ENCODE results near the gene GPR17.

GPR17 gene

GRCh38 chr2:127656569-127657231 is 10.7 kb downstream of the GPR17 start:
- DNase-seq, result no peak

- no peak for DNase-seq
Observed at GRCh38 chr2:127657232-127657595, 11.3 kb downstream of the GPR17 start.

GRCh38 chr2:127658146-127658545 is 12.2 kb downstream of the GPR17 start:
- DNase-seq, result no peak

DNA sequence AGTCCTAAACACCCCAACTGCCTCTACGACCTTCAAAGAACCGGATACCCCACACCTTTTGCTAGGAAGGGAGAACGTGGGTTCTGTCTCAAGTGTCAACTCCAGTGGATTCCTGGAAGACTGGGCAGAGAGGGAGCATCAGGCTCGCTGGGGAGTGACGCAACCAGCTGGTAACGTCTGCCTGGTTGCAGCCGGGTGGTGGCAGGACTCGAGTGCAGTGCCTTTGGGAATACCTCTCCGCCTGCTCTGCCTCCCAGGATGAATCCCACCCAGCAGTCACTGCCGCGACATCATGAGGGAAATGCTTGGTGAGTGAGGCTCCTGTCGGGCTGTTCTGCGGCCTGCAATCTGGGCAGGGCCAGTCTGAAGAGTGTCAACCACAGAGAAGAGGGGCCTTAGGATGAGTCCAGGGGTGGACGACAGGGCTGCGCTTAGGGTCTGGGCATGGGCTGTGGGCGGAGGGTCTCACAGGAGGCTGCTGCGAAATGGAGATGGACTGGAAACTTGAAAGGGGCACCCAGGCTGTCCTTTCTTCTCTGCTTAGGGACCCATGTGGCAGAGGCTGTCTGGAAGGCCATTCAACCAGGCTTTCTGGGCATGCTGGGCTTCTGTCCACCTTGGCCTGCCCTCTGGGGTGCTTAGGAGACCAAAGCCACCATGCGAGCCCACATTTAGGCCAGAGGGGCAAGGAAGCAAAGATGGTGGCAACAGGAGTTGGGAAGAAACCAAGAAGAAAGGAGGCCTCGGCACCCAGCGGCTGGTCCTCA is 12.9 kb downstream of the GPR17 start:
- peak; percentile 76 for DNase-seq

- DNase-seq, result no peak
Observed at GRCh38 chr2:127659408-127660290, 13.7 kb downstream of the GPR17 start.

DNA sequence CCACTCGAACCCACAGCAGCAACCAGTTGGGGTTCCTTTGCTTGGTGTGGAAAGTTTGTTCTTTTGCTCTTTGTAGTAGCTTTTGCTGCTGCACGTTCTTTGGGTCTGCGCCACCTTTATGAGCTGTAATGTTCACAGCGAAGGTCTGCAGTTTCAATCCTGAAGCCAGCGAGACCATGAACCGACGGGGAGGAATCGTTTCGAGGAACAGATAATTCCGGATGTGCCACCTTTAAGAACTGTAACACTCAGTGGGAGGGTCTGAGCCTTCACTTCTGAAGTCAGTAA is 14.3 kb downstream of the GPR17 start:
- DNase-seq, result no peak

GRCh38 chr2:127661072-127661649 is 15.2 kb downstream of the GPR17 start:
- no peak for DNase-seq

DNA sequence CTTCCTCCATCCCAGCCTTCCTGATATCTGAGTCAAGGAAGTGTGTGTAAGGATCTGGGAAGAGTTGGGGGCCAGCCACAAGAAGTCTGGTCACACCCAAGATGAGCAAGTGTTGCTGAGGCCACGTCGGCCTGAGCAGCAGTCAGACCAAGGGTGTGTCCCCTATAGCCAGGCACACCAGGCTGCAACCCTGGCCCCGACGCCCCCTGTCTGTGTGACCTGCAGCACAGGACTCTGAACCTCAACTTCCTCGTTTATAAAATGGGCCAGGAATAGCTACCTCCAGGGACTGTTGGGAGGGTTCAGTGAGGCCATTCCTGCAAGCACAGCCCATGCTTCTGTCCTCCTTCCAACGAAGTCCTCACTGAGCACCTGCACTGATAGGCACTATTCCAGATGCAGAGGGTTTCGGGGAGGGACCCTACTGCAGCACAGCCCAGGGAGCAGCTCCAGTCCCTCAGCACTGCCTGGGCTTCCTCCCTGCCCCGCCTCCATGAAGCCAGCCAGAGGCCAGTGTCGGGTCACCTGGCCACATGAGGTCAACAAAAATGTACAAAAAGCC is 16.1 kb downstream of the GPR17 start:
- DNase-seq, result no peak

DNA sequence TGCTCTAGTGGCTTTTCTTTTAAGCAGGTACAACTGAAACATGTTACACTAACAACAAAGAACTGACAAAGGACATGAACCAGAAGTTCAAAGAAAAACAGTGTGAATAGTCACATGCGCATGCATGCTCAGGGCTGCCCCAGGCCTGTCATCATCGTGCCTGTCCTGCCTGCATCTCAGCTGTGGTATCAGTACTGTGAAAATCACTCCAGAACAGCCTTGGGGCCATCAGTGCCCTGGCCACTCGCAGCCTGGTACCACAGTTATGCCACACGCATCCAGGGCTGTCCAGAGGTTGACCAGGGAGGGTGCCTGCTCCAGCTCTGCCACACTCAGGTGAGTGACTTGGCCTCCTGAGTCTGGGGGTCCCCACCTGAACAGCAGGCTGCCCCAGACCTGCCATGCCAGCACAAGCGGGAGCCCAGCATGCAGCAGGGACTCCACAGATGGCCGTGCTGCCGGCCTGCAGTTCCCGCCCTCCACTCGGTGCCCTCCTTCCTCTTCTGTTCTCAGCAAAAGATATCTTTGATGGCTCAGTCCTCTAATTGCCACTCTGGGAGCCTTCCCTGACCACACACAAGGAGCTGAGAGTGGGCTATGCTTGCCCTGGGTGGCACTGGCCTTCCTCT is 17.1 kb downstream of the GPR17 start:
- DNase-seq, result no peak

- DNase-seq, result no peak
Observed at GRCh38 chr2:127663566-127664064, 17.7 kb downstream of the GPR17 start.

DNA sequence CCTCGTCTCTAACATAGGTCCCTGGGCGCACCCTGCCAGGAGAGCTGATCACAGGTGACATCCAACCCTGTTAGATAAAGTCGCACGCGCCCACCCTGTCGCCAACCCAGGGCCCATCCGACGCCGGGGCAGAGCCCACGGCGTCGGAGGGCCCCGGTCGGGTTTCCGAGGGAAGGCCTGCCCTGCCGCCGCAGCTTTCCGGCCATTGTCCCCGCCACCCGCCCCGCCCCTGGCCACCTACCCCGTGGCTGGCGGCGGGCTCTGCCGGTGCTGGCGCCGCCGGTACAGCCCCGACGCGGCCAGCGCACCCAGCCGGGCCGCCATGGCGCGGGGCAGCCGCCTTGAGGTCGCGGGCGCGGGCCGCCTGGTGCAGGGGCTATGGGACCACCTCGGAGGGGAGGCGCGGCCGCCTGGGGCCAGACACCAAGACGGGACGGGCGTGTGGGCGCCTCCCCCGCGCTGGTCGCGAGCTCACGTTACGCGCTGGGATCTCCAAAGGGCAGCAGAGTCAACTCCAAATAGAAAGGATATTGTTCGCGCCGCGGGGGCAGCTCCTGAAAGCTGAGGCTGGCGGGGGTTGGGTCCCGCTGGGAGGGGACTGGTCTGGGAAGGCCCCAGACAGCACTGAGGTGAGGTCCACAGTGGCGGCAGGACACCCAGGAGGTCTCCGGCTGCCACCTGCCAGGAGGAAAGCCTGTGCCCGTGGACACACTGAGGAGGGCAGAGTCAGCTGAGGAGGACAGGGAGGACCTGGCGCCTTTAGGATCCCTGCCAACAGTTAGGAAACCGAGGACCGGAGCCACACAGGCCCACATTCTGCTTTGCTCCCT is 18.3 kb downstream of the GPR17 start:
- DNase-seq, result no peak

GRCh38 chr2:127664895-127665225 is 18.9 kb downstream of the GPR17 start:
- no peak for DNase-seq

DNA sequence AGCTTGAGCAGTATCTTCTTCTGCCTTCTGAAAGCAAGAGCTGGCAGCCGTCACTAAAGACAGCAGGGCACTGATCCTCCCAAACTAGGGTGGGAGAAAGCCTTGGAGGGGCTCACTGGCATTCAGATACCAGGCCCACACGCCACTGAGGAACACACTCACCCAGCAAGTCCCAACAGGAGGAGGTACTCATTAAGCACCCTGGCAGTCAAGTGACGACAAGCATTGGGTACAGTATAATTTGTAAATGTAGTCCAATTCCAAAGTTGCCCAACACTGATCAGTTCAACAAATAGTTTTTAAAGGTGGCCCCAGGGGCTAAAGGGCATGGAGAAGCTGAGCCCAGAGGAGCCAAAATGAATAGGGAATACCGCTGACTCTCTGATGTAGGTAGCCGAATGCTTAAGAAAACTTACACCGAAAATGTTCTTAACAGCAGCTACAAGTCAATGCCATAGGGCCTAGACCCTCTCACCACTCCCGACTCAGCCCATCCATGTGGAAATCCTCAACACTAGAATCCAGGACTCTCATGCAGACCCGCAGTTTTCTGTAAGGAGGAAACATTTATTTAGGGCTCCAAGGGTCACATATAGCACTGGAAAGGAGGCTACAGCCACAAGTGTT is 19.4 kb downstream of the GPR17 start:
- DNase-seq, result no peak

- DNase-seq, result no peak
Observed at GRCh38 chr2:127669056-127669455, 23.1 kb downstream of the GPR17 start.

- DNase-seq, result no peak
Observed at GRCh38 chr2:127670055-127670956, 24.4 kb downstream of the GPR17 start.

GRCh38 chr2:127670957-127671290 is 25.0 kb downstream of the GPR17 start:
- no peak for DNase-seq

DNA sequence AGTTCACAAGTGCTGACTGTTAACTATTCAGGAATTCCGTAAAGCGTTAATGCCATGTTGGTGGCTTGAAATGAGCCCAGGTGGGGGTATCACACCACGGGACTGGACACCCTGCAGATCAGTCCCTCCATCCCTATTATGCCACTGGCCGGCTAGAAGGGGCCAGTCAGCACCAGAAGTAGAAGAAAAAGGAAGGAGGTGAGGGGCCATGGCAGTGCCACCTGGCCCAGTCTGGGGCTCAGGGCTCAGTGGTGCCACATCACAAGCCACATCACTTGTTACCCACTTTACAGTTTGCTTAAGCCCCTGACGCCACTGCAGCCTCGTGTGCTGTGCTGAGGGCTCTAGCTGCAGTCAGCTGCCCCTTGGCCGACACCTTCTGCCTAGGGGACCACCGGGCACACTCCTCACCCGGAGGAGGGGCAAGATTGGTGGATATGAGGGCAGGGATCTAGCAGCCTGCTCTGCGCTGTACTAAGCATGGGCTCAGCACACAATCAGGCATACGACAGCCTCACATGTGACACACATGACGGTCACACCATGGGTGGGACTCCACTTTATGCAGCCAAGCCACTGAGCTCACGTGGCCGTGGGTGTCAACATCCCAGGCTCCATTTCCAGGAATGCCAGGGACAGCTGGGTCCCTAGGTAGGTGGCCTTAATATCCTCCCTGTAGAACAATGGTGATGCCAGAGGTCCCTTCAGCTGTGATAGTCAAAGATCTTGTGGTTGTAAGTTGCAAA is 25.8 kb downstream of the GPR17 start:
- DNase-seq, result no peak

DNA sequence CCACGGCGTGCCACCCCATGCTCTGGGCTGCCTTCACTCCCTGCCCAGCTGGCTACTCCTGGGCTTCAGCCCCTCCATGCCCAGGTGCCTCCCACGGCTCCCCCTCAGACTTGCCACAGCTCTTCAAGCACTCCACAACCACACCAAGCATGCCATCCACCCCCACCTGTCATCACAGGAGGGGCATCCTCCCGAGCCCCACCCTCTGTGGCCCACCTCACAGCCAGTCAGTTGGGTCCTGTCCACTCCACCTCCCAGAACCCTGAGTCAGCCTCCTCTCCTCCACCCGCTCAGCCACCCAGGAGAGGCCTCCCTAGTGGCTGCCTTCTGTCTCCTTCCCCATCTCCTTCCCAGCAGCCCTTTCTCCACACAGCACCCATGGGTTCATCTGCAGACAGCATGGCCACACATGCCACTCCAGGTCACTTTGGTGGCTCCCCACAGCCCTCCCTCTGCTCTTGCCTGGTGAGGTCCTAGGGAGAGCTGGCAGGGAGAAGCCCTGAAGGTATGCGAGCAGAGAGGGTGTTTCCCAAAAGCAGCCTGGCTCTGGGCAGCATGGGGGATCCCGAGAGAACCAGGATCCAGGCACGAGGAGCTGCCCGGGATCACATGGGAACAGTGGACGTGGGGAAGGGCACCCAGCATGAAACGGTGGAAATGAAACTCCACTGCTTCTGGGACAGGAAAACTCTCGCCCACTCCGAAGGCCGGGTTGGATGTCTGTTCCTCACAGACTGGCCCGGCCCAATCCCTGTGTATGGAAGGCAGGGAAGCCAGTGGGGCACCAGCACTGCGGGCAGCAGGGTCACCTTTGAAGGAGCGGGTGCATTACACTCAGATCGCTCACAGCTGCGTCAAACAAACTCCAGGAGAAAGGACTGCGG is 26.6 kb downstream of the GPR17 start:
- DNase-seq, result no peak

Data from NCI-H2171 treated with DMSO at 0.1 percent for 48 hours (cell line).